ENCODE measurements around the gene SRMS. TPM values are rescaled to one million over a fixed set of nuclear protein-coding genes. Genes with fewer than 3 reads are reported as not detected.

The SRMS gene
- total and polyA plus RNA-seq, 8 donors = 0.08 to 0.27 (median 0.18) TPM; not detected in 3

DNA sequence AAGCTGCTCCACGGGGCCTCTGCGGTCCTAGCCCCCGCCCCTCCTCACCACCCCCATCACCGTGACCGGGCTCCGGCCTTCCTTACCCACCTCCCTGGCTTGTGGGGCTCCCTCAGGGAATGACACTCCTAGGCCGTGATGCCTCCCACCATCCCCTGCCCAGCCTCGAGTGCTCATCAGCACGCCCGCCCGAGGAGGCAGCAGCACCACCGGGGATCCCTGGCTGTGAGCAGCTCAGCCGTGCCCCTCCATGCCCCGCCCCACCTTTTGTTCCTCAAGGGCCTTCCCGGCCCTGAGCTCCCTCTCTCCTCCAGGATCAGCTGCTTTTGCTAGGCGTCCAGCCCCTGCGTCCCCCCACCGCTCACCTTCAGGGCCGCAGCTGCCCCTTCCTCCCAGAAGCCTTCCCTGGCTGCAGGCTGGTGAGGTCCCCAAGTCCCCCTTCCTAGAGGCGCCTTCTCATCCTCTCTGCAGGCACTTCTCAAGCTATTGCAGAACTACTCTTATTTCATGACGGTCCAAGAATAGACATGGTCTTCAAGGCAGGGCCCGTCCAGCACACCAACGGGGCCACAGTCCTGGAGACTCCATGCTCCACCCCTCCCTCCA, 9.4 kb upstream of the SRMS start:
- no peak for TF ChIP-seq CTCF (IDR thresholded peaks at IDR 0.05)
- Histone ChIP-seq H3K27me3 (peaks cover 0 to 39% of the 10 kb centered on the region in 2 donors), H3K9me3 (no peaks in the 10 kb centered on the region), H3K4me1 (peaks cover 0 to 12% of the 10 kb centered on the region in 2 donors), H3K4me3 (no peak overlapping the region), H3K36me3 (peaks cover 0 to 45% of the 10 kb centered on the region in 2 donors), H3K27ac (no peak overlapping the region)
- DNase-seq = no peak
- no peak for ATAC-seq
- intact Hi-C loops (cut with DNase I) = no loop called here

GRCh38 chr20:63555661-63556381, 8.3 kb upstream of the SRMS start:
- DNase-seq = no peak
- Histone ChIP-seq H3K27ac (no peak overlapping the region), H3K9me3 (no peaks in the 10 kb centered on the region), H3K4me3 (no peak overlapping the region), H3K4me1 (peaks cover 0 to 12% of the 10 kb centered on the region in 2 donors), H3K36me3 (peaks cover 0 to 33% of the 10 kb centered on the region in 2 donors), H3K27me3 (peaks cover 0 to 49% of the 10 kb centered on the region in 2 donors)
- no peak for TF ChIP-seq CTCF (IDR thresholded peaks at IDR 0.05)
- intact Hi-C loops (cut with DNase I) = no loop called here
- no peak for ATAC-seq

GRCh38 chr20:63554361-63555278, 7.1 kb upstream of the SRMS start:
- no peak for TF ChIP-seq CTCF (IDR thresholded peaks at IDR 0.05)
- no peak for DNase-seq
- no peak for ATAC-seq
- Histone ChIP-seq H3K27me3 (peaks cover 0 to 60% of the 10 kb centered on the region in 2 donors), H3K4me3 (peak overlapping the region in 1 of 2 donors; percentile 59), H3K9me3 (no peaks in the 10 kb centered on the region), H3K36me3 (peaks cover 0 to 21% of the 10 kb centered on the region in 2 donors), H3K4me1 (peaks cover 0 to 12% of the 10 kb centered on the region in 2 donors), H3K27ac (no peak overlapping the region)
- intact Hi-C loops (cut with DNase I) = no loop called here

DNA sequence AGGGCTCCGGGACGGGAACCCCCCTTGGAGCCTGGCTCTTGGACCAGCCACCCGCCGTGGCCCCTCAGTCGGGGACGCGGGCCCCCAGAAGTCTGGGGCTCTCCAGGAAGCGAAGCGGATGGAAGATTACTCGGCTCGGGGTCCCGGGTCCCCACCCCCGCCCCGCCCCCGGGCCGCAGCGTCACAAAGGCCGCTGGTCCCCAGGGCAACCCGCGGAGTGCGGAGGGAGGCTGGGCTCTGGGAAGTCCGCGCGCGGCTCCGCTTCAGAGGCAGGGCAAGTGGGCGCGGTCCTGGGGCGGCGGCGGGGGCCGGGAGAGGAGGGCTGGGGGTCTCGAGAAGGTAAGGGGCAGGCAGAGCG, 6.4 kb upstream of the SRMS start, which contains the start of gene FNDC11:
FNDC11 (plus strand) TSS at position 227 of the 358 bp plus-strand sequence. CDS start 1,505 bp downstream, outside the sequence.
- Histone ChIP-seq H3K27ac (peak within 1 kb of the TSS in 1 of 2 donors; percentile 23), H3K27me3 (peaks cover under 1 to 67% of the 10 kb centered on the region in 2 donors), H3K4me1 (peaks cover 0 to 12% of the 10 kb centered on the region in 2 donors), H3K9me3 (no peaks in the 10 kb centered on the region), H3K36me3 (peaks cover 0 to 17% of the 10 kb centered on the region in 2 donors), H3K4me3 (peak within 1 kb of the TSS; percentile 50 to 59)
- peak in 1 of 4 donors; percentile 69 for DNase-seq
- ATAC-seq = peak; percentile 67
- intact Hi-C loops (cut with DNase I) = no loop called here
- no peak for TF ChIP-seq CTCF (IDR thresholded peaks at IDR 0.05)
